GM18498 (cell line): ENCODE data around the gene SAV1.
"Not testable (repeated sequence)": the region's sequence is repeated elsewhere in the genome, so short reads cannot be mapped to it uniquely, and the experiment has no call there.

Experiments used
- ATAC-seq: cut with Tn5 transposase; IDR thresholded peaks from one replicate; pipeline ENCODE4 v1.9.1; 2021; ENCODE audit warnings: mild to moderate bottlenecking, moderate library complexity; ENCODE audit not compliant: unreplicated experiment

Gene SAV1

GRCh38 chr14:50666772-50667683, 1.1 kb downstream of the SAV1 start:
- ATAC-seq, result no peak

- ATAC-seq, result not testable (repeated sequence)
Observed at GRCh38 chr14:50665300-50665699, 2.8 kb downstream of the SAV1 start.

- not testable (repeated sequence) for ATAC-seq
Observed at GRCh38 chr14:50664579-50664978, 3.5 kb downstream of the SAV1 start.

GRCh38 chr14:50659327-50659974, 8.7 kb downstream of the SAV1 start:
- ATAC-seq, result no peak

GRCh38 chr14:50658203-50658602, 9.9 kb downstream of the SAV1 start:
- ATAC-seq, result no peak

GRCh38 chr14:50657753-50658152, 10.4 kb downstream of the SAV1 start:
- no peak for ATAC-seq

GRCh38 chr14:50656776-50657175, 11.3 kb downstream of the SAV1 start:
- ATAC-seq, result no peak

- ATAC-seq, result no peak
Observed at GRCh38 chr14:50649691-50650090, 18.4 kb downstream of the SAV1 start.

- no peak for ATAC-seq
Observed at GRCh38 chr14:50647753-50648152, 20.4 kb downstream of the SAV1 start.

- ATAC-seq, result peak; percentile 94
Observed at GRCh38 chr14:50647282-50647681, 20.8 kb downstream of the SAV1 start.

GRCh38 chr14:50635141-50635540, 33.0 kb downstream of the SAV1 start:
- ATAC-seq, result no peak

GRCh38 chr14:50633954-50634353, 34.2 kb downstream of the SAV1 start:
- ATAC-seq, result no peak

GRCh38 chr14:50631408-50631821, 36.7 kb downstream of the SAV1 start:
- no peak for ATAC-seq

GRCh38 chr14:50624947-50625346, 43.2 kb downstream of the SAV1 start:
- ATAC-seq, result not testable (repeated sequence)

- ATAC-seq, result no peak
Observed at GRCh38 chr14:50624447-50624846, 43.7 kb downstream of the SAV1 start.

GRCh38 chr14:50622978-50623377, 45.1 kb downstream of the SAV1 start:
- no peak for ATAC-seq

GRCh38 chr14:50620341-50620740, 47.8 kb downstream of the SAV1 start:
- no peak for ATAC-seq

- no peak for ATAC-seq
Observed at GRCh38 chr14:50619569-50620141, 48.5 kb downstream of the SAV1 start.

- ATAC-seq, result no peak
Observed at GRCh38 chr14:50616275-50616674, 51.8 kb downstream of the SAV1 start.

- no peak for ATAC-seq
Observed at GRCh38 chr14:50615552-50615951, 52.6 kb downstream of the SAV1 start.

GRCh38 chr14:50615056-50615455, 53.0 kb downstream of the SAV1 start:
- ATAC-seq, result no peak

- no peak for ATAC-seq
Observed at GRCh38 chr14:50612806-50613205, 55.3 kb downstream of the SAV1 start.
